SK-N-SH (cell line): ENCODE data around the gene MAK.
"Not testable (repeated sequence)": the region's sequence is repeated elsewhere in the genome, so short reads cannot be mapped to it uniquely, and the experiment has no call there.

Experiments used
- FOSL2 ChIP-seq: IDR thresholded peaks from 2 replicates; pipeline ENCODE4 v1.4.0; 2012; ENCODE audit warnings: low read depth, mild to moderate bottlenecking, moderate library complexity, borderline replicate concordance
- MXI1 ChIP-seq: IDR thresholded peaks from 2 replicates; pipeline ENCODE4 v1.6.1; 2012; ENCODE audit warnings: mild to moderate bottlenecking, low read depth, low read length, improper control_type of control experiment
- POLR2AphosphoS5 ChIP-seq: IDR thresholded peaks from 2 replicates; pipeline ENCODE4 v1.6.1; 2012; ENCODE audit warnings: low read depth, low read length
- RAD21 ChIP-seq: IDR thresholded peaks from 2 replicates; pipeline ENCODE4 v1.6.1; 2012; ENCODE audit warnings: mild to moderate bottlenecking, low read length
- RCOR1 ChIP-seq: fragments of 150-350 bp; IDR thresholded peaks from 2 replicates; pipeline ENCODE4 v1.6.1; 2017; ENCODE audit warnings: antibody characterized with exemption, low read length
- TCF12 ChIP-seq: IDR thresholded peaks from 2 replicates; pipeline ENCODE4 v1.4.0; 2012
- TEAD4 ChIP-seq: IDR thresholded peaks from 2 replicates; pipeline ENCODE4 v1.4.0; 2012; ENCODE audit warnings: mild to moderate bottlenecking, borderline replicate concordance; ENCODE audit not compliant: insufficient read depth
- TF ChIP-seq, protein P1 (sequence below): fragments of 200-600 bp; sonication (generic); IDR thresholded peaks from 2 replicates; pipeline ENCODE4 v1.6.1; 2017; ENCODE audit warnings: antibody characterized with exemption, mild to moderate bottlenecking, moderate library complexity
- TF ChIP-seq, protein P2 (sequence below): IDR thresholded peaks from 2 replicates; pipeline ENCODE4 v1.4.0; 2012; ENCODE audit warnings: low read depth

DNA sequence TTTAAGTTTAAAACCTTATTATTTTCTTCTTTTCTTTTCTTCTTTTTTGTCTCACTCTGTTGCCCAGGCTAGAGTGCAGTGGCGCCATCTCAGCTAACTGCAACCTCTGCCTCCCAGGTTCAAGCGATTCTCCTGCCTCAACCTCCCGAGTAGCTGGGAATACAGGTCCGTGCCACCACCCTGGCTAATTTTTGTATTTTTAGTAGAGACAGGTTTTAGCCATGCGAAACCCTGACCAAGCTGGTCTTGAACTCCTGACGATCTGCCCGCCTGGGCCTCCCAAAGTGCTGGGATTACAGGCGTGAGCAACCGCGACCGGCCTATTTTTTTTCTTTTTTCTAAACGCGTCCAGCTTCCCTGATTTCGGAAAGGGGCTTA, 43.9 kb upstream of the MAK start:
- not testable (repeated sequence) for TF ChIP-seq RAD21, POLR2AphosphoS5, MXI1, TCF12, FOSL2, RCOR1, TEAD4
- TF ChIP-seq, protein P1, sequence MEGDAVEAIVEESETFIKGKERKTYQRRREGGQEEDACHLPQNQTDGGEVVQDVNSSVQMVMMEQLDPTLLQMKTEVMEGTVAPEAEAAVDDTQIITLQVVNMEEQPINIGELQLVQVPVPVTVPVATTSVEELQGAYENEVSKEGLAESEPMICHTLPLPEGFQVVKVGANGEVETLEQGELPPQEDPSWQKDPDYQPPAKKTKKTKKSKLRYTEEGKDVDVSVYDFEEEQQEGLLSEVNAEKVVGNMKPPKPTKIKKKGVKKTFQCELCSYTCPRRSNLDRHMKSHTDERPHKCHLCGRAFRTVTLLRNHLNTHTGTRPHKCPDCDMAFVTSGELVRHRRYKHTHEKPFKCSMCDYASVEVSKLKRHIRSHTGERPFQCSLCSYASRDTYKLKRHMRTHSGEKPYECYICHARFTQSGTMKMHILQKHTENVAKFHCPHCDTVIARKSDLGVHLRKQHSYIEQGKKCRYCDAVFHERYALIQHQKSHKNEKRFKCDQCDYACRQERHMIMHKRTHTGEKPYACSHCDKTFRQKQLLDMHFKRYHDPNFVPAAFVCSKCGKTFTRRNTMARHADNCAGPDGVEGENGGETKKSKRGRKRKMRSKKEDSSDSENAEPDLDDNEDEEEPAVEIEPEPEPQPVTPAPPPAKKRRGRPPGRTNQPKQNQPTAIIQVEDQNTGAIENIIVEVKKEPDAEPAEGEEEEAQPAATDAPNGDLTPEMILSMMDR = not testable (repeated sequence)
- TF ChIP-seq, protein P2, sequence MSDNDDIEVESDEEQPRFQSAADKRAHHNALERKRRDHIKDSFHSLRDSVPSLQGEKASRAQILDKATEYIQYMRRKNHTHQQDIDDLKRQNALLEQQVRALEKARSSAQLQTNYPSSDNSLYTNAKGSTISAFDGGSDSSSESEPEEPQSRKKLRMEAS = not testable (repeated sequence)
